ENCODE results near the gene ADRA2C.

The ADRA2C gene

DNA sequence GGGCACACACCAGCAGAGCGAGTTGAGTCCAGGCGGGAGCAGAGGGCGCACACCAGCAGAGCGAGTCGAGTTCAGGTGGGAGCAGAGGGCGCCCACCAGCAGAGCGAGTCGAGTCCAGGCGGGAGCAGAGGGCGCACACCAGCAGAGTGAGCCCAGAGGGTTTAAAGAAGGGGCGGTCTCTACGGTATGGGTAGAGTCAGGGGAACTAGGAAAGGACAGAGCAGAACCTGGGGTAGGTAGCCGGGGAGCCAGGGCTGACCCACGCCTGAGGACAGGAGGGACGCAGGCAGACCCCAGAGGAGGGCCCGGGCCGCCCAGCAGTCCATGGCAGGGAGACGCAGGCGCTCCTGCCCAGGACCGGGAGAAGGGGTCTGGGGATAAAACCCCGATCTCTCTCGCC is 22.0 kb upstream of the ADRA2C start:
- H3K4me1 ChIP-seq (ENCODE audit: control insufficient read depth in 5 of 5, insufficient read depth in 5 of 5, low read length in 5 of 5): no peaks in the 10 kb centered on the region
- H3K36me3 ChIP-seq (ENCODE audit: control insufficient read depth in 5 of 5, insufficient read depth in 5 of 5, low read length in 5 of 5): no peaks in the 10 kb centered on the region
- H3K9me3 ChIP-seq (ENCODE audit: control insufficient read depth in 5 of 5, low read length in 5 of 5): peaks cover 4 to 16% (median 13%) of the 10 kb centered on the region in 5 donors
- peaks cover 32 to 72% (median 62%) of the 10 kb centered on the region in 5 donors for H3K27me3 ChIP-seq (ENCODE audit: control insufficient read depth in 5 of 5, insufficient read depth in 4 of 5, low read length in 5 of 5)
- no peak overlapping the region for H3K9ac ChIP-seq (ENCODE audit: low read length in 5 of 5)
- no peak overlapping the region for H3K27ac ChIP-seq (ENCODE audit: low read depth, low read length)
- no peak overlapping the region for H3K4me3 ChIP-seq (ENCODE audit: low read depth in 1 of 5, low read length in 5 of 5)

DNA sequence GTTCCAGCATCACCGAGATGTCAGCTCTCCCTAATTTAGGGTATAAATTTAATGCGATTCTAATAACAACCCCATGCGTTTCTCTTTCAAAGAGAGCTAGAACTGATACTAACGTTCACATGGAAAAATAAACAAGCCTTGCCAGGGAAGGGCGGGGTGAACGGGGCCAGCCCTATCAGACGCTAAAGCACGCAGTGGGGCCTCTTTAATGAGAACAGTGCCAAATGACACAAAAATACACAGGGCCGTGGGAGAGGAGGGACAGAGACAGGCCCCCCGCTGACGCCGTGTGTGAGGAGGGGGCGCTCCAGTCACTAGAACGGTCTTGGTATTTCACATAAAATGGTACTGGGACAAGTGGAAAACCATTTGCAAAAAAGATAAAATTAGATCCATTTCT is 21.3 kb upstream of the ADRA2C start:
- Histone ChIP-seq H3K27ac (ENCODE audit: low read depth, low read length) (no peak overlapping the region), H3K9me3 (ENCODE audit: control insufficient read depth in 5 of 5, low read length in 5 of 5) (peaks cover 4 to 16% (median 13%) of the 10 kb centered on the region in 5 donors), H3K4me3 (ENCODE audit: low read depth in 1 of 5, low read length in 5 of 5) (no peak overlapping the region), H3K4me1 (ENCODE audit: control insufficient read depth in 5 of 5, insufficient read depth in 5 of 5, low read length in 5 of 5) (no peaks in the 10 kb centered on the region), H3K9ac (ENCODE audit: low read length in 5 of 5) (no peak overlapping the region), H3K36me3 (ENCODE audit: control insufficient read depth in 5 of 5, insufficient read depth in 5 of 5, low read length in 5 of 5) (no peaks in the 10 kb centered on the region), H3K27me3 (ENCODE audit: control insufficient read depth in 5 of 5, insufficient read depth in 4 of 5, low read length in 5 of 5) (peaks cover 33 to 66% (median 61%) of the 10 kb centered on the region in 5 donors)

DNA sequence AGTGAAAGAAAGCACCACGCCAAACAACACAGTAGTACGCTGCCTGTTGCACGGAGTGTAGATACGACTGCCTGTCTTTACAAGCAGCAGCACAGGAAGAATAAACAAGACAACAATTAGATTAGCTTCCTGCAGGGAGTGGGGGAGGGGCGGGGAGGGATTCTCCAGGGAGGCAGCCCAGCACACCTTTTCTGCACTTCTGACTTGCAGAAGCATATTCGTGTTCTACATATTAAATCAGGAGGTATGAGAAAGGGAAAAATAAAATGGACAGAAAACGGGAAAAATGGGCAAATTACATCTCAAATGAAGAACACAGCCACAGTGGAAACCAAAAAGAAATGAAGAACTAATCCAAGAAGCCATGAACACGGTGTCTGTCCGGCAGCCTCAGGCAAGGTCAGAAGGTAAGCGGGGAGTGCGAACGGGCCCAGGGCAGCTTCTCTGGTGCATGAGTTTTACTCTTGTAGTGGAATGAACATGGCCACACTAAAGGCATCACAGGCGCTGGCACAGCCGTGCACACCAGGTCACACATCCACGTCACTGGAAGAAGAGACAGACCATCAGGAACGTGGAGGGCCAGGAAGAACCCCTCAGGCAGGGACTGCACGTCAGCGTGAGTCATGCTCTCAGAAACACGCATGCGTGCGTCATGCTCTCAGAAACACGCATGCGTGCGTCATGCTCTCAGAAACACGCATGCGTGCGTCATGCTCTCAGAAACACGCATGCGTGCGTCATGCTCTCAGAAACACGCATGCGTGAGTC is 20.1 kb upstream of the ADRA2C start:
- H3K9ac ChIP-seq (ENCODE audit: low read length in 5 of 5): no peak overlapping the region
- no peaks in the 10 kb centered on the region for H3K4me1 ChIP-seq (ENCODE audit: control insufficient read depth in 5 of 5, insufficient read depth in 5 of 5, low read length in 5 of 5)
- no peaks in the 10 kb centered on the region for H3K36me3 ChIP-seq (ENCODE audit: control insufficient read depth in 5 of 5, insufficient read depth in 5 of 5, low read length in 5 of 5)
- H3K27ac ChIP-seq (ENCODE audit: low read depth, low read length): no peak overlapping the region
- peaks cover 4 to 16% (median 13%) of the 10 kb centered on the region in 5 donors for H3K9me3 ChIP-seq (ENCODE audit: control insufficient read depth in 5 of 5, low read length in 5 of 5)
- no peak overlapping the region for H3K4me3 ChIP-seq (ENCODE audit: low read depth in 1 of 5, low read length in 5 of 5)
- H3K27me3 ChIP-seq (ENCODE audit: control insufficient read depth in 5 of 5, insufficient read depth in 4 of 5, low read length in 5 of 5): peaks cover 30 to 60% (median 56%) of the 10 kb centered on the region in 5 donors

DNA sequence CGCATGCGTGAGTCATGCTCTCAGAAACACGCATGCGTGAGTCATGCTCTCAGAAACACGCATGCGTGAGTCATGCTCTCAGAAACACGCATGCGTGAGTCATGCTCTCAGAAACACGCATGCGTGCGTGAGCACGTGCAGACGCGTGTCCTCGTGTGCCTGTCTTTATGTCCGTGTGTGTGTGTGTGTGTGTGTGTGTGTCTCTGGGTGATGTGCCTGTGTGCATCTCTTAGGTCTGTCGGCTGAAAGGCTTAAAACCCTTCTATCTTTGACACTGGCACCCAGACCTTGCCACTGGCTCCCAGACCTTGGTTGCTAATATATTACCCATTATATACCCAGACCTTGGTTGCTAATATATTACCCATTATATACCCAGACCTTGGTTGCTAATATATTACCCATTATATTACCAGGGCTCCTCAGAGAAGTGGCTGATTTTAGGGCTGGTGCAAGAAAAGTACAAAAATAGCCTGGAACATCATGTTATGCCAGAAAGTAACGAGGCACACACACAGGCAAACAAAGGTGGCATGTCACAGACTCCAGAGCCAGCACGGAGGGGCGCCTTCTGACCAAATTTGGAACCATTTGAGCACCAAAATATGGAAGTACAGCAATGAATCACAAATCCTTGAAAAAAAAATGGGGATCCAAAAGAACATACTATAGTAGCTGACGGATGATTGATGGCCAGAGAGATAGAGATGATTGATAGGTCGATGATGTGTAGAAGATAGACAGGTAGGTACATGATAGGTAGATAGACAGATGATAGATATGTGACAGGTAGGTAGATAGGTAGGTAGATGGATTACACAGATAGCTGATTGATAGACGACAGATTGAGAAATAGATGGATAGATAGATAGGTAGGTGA is 19.2 kb upstream of the ADRA2C start:
- H3K4me3 ChIP-seq (ENCODE audit: low read depth in 1 of 5, low read length in 5 of 5): no peak overlapping the region
- no peak overlapping the region for H3K27ac ChIP-seq (ENCODE audit: low read depth, low read length)
- no peaks in the 10 kb centered on the region for H3K36me3 ChIP-seq (ENCODE audit: control insufficient read depth in 5 of 5, insufficient read depth in 5 of 5, low read length in 5 of 5)
- no peak overlapping the region for H3K9ac ChIP-seq (ENCODE audit: low read length in 5 of 5)
- H3K27me3 ChIP-seq (ENCODE audit: control insufficient read depth in 5 of 5, insufficient read depth in 4 of 5, low read length in 5 of 5): peaks cover 30 to 63% (median 55%) of the 10 kb centered on the region in 5 donors
- peaks cover 4 to 12% (median 10%) of the 10 kb centered on the region in 5 donors for H3K9me3 ChIP-seq (ENCODE audit: control insufficient read depth in 5 of 5, low read length in 5 of 5)
- H3K4me1 ChIP-seq (ENCODE audit: control insufficient read depth in 5 of 5, insufficient read depth in 5 of 5, low read length in 5 of 5): no peaks in the 10 kb centered on the region

DNA sequence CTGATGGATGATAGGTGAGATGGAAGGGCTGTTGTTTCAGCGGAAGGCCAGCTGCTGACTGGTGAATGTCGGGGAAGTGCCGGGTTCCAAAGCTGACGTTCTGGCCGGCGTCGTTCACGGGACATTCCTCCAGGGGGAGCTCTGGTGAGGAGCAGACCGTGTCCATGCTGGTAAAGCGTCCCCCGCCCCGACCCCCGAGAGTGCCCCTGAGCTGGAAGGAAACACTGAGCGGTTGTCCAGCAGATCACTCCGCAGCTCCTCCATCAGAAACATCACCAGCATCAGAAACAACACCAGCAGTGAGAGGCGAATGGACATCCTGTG is 18.6 kb upstream of the ADRA2C start:
- H3K36me3 ChIP-seq (ENCODE audit: control insufficient read depth in 5 of 5, insufficient read depth in 5 of 5, low read length in 5 of 5): no peaks in the 10 kb centered on the region
- H3K9me3 ChIP-seq (ENCODE audit: control insufficient read depth in 5 of 5, low read length in 5 of 5): peaks cover 3 to 6% (median 6%) of the 10 kb centered on the region in 5 donors
- H3K4me3 ChIP-seq (ENCODE audit: low read depth in 1 of 5, low read length in 5 of 5): no peak overlapping the region
- H3K27me3 ChIP-seq (ENCODE audit: control insufficient read depth in 5 of 5, insufficient read depth in 4 of 5, low read length in 5 of 5): peaks cover 30 to 64% (median 55%) of the 10 kb centered on the region in 5 donors
- H3K9ac ChIP-seq (ENCODE audit: low read length in 5 of 5): no peak overlapping the region
- no peaks in the 10 kb centered on the region for H3K4me1 ChIP-seq (ENCODE audit: control insufficient read depth in 5 of 5, insufficient read depth in 5 of 5, low read length in 5 of 5)
- H3K27ac ChIP-seq (ENCODE audit: low read depth, low read length): no peak overlapping the region

DNA sequence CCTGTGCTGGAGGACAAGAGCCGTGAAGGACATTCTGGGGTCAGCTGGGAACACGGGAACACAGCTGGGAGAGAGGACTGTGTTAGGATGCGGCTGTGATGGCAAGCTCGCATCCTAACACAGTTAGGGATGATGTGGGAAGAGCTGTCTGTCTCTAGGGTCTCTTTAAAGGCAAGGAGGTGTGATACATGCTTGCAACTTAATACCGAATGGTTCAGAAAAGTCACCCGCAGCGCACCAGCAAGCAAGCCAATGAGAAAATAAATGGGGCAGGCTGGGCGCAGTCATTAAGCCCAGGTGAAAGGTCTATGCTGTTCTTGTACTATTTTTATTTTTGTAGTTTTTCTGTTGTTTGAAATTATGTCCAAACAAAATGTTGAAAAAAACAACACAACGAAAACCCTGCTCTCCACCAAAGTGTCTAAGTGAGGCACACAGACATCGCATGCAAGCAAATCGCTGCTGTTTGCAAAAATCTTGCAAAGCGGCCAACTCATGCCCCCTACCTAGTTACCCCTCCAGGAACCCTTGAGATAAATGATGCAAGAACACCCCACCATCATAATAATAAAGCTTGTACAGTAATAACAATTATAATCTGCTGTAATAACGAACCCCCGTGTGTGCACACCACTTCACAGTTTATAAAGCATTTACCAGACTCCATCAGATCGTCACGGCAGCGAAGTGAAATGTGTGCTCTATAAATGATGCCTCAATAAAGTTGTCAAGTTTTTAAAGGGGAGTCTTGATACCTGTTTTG is 17.9 kb upstream of the ADRA2C start:
- Histone ChIP-seq H3K27me3 (ENCODE audit: control insufficient read depth in 5 of 5, insufficient read depth in 4 of 5, low read length in 5 of 5) (peaks cover 33 to 63% (median 54%) of the 10 kb centered on the region in 5 donors), H3K36me3 (ENCODE audit: control insufficient read depth in 5 of 5, insufficient read depth in 5 of 5, low read length in 5 of 5) (no peaks in the 10 kb centered on the region), H3K9me3 (ENCODE audit: control insufficient read depth in 5 of 5, low read length in 5 of 5) (no peaks in the 10 kb centered on the region), H3K27ac (ENCODE audit: low read depth, low read length) (no peak overlapping the region), H3K4me1 (ENCODE audit: control insufficient read depth in 5 of 5, insufficient read depth in 5 of 5, low read length in 5 of 5) (peaks cover 0 to 3% (median 2%) of the 10 kb centered on the region in 5 donors), H3K4me3 (ENCODE audit: low read depth in 1 of 5, low read length in 5 of 5) (no peak overlapping the region), H3K9ac (ENCODE audit: low read length in 5 of 5) (no peak overlapping the region)

DNA sequence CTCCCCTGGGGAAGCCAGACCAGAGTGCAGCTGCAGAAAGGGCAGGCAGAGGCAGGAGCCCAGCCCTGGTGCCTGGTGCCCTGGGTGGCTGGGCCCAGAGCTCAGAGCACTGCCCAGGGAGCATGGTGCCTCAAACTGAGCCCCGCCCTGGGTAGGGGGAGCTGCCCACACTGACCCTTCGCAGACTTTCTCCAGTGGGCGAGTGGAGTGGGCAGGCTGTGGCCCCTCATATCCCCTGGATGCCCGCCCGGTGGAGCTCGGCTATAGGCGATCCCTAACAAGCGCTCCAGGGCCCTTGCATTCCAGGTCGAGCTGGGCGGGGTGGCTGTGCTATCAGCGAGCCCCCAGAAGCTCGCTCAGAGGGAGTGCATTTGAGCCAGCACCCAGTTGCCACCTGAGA is 17.1 kb upstream of the ADRA2C start:
- no peak overlapping the region for H3K27ac ChIP-seq (ENCODE audit: low read depth, low read length)
- no peak overlapping the region for H3K9ac ChIP-seq (ENCODE audit: low read length in 5 of 5)
- peaks cover 30 to 58% (median 47%) of the 10 kb centered on the region in 5 donors for H3K27me3 ChIP-seq (ENCODE audit: control insufficient read depth in 5 of 5, insufficient read depth in 4 of 5, low read length in 5 of 5)
- H3K36me3 ChIP-seq (ENCODE audit: control insufficient read depth in 5 of 5, insufficient read depth in 5 of 5, low read length in 5 of 5): no peaks in the 10 kb centered on the region
- H3K4me3 ChIP-seq (ENCODE audit: low read depth in 1 of 5, low read length in 5 of 5): no peak overlapping the region
- H3K4me1 ChIP-seq (ENCODE audit: control insufficient read depth in 5 of 5, insufficient read depth in 5 of 5, low read length in 5 of 5): peaks cover 0 to 9% (median 6%) of the 10 kb centered on the region in 5 donors
- H3K9me3 ChIP-seq (ENCODE audit: control insufficient read depth in 5 of 5, low read length in 5 of 5): no peaks in the 10 kb centered on the region

DNA sequence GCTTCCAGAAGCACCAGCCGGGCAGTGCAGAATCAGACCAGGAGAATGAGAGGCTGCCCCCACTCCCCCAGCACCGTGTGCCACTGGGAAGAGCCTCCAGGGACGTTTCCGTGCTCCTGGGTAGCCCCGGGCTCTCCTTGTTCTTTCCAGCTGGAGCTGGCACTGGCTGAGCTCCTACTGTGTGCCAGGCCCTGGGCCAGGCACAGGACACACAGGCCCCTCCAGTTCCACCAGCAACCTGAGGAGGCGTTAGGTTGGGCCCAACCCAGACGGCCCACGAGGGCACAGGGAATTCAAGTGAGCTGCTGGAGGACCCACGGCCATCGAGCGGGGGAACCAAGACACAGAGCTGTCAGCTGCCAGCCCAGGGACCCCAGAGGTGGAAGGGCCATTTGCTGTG is 15.9 kb upstream of the ADRA2C start:
- Histone ChIP-seq H3K9ac (ENCODE audit: low read length in 5 of 5) (no peak overlapping the region), H3K9me3 (ENCODE audit: control insufficient read depth in 5 of 5, low read length in 5 of 5) (peaks cover 0 to 3% (median 0%) of the 10 kb centered on the region in 5 donors), H3K36me3 (ENCODE audit: control insufficient read depth in 5 of 5, insufficient read depth in 5 of 5, low read length in 5 of 5) (no peaks in the 10 kb centered on the region), H3K4me3 (ENCODE audit: low read depth in 1 of 5, low read length in 5 of 5) (no peak overlapping the region), H3K4me1 (ENCODE audit: control insufficient read depth in 5 of 5, insufficient read depth in 5 of 5, low read length in 5 of 5) (peaks cover 0 to 17% (median 9%) of the 10 kb centered on the region in 5 donors), H3K27ac (ENCODE audit: low read depth, low read length) (no peak overlapping the region), H3K27me3 (ENCODE audit: control insufficient read depth in 5 of 5, insufficient read depth in 4 of 5, low read length in 5 of 5) (peaks cover 21 to 49% (median 37%) of the 10 kb centered on the region in 5 donors)

DNA sequence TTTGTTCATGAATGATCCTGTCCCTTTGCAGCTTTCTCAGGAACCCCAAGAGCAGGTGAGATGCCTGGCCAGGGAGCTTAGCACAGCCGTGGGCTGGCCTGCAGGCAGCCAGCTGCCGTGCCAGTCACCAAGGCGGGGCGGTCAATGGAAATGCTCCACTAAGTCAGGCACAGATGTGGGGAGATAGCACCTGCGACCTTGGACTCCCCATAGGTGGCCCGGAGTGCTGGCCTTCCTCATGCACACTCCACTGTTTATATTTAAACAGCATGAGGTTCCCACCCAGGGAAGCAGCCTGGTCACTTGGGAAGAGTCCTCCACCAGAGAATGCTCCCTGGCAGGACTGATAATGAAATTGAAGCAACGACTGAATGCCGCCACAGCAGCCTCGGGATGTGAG is 14.2 kb upstream of the ADRA2C start:
- Histone ChIP-seq H3K27me3 (ENCODE audit: control insufficient read depth in 5 of 5, insufficient read depth in 4 of 5, low read length in 5 of 5) (peaks cover 17 to 43% (median 26%) of the 10 kb centered on the region in 5 donors), H3K27ac (ENCODE audit: low read depth, low read length) (no peak overlapping the region), H3K4me3 (ENCODE audit: low read depth in 1 of 5, low read length in 5 of 5) (no peak overlapping the region), H3K9me3 (ENCODE audit: control insufficient read depth in 5 of 5, low read length in 5 of 5) (peaks cover 0 to 8% (median 3%) of the 10 kb centered on the region in 5 donors), H3K4me1 (ENCODE audit: control insufficient read depth in 5 of 5, insufficient read depth in 5 of 5, low read length in 5 of 5) (peaks cover 0 to 17% (median 9%) of the 10 kb centered on the region in 5 donors), H3K9ac (ENCODE audit: low read length in 5 of 5) (no peak overlapping the region), H3K36me3 (ENCODE audit: control insufficient read depth in 5 of 5, insufficient read depth in 5 of 5, low read length in 5 of 5) (no peaks in the 10 kb centered on the region)
